Activated naive CD8-positive, alpha-beta T cell treated with anti-CD3 and anti-CD28 coated beads for 36 hours (primary cell): ENCODE measurements around the gene VTA1. TPM values are rescaled to one million over a fixed set of nuclear protein-coding genes. Genes with fewer than 3 reads are reported as not detected.
"Not testable (repeated sequence)": the region's sequence is repeated elsewhere in the genome, so short reads cannot be mapped to it uniquely, and the experiment has no call there.

Source experiments
- DNase-seq: peaks from one replicate; pipeline ENCODE4 v3.0.0; 2021
- H3K27ac Mint-ChIP-seq: one replicate; pipeline ENCODE4 v1.8.0; 2022; ENCODE audit warnings: mild to moderate bottlenecking, moderate library complexity, mixed read lengths
- H3K27me3 Mint-ChIP-seq: one replicate; pipeline ENCODE4 v1.8.0; 2022; ENCODE audit warnings: mild to moderate bottlenecking, mixed read lengths
- H3K36me3 Mint-ChIP-seq: one replicate; pipeline ENCODE4 v1.8.0; 2021; ENCODE audit warnings: mild to moderate bottlenecking, mixed read lengths
- H3K4me1 Mint-ChIP-seq: one replicate; pipeline ENCODE4 v1.8.0; 2021; ENCODE audit warnings: mixed read lengths
- H3K4me3 Mint-ChIP-seq: one replicate; pipeline ENCODE4 v1.8.0; 2022; ENCODE audit warnings: mild to moderate bottlenecking, moderate library complexity, mixed read lengths
- H3K9me3 Mint-ChIP-seq: one replicate; pipeline ENCODE4 v1.8.0; 2022; ENCODE audit warnings: mixed read lengths
- total RNA-seq, 2 experiments: library from RNA; stranded (reverse); gene quantifications; one replicate each; pipeline ENCODE4 v1.2.3, GENCODE V29; 2021

VTA1 gene, protein sequence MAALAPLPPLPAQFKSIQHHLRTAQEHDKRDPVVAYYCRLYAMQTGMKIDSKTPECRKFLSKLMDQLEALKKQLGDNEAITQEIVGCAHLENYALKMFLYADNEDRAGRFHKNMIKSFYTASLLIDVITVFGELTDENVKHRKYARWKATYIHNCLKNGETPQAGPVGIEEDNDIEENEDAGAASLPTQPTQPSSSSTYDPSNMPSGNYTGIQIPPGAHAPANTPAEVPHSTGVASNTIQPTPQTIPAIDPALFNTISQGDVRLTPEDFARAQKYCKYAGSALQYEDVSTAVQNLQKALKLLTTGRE
- 10 to 100 TPM; 66.3 to 69.5 TPM for total RNA-seq

DNA sequence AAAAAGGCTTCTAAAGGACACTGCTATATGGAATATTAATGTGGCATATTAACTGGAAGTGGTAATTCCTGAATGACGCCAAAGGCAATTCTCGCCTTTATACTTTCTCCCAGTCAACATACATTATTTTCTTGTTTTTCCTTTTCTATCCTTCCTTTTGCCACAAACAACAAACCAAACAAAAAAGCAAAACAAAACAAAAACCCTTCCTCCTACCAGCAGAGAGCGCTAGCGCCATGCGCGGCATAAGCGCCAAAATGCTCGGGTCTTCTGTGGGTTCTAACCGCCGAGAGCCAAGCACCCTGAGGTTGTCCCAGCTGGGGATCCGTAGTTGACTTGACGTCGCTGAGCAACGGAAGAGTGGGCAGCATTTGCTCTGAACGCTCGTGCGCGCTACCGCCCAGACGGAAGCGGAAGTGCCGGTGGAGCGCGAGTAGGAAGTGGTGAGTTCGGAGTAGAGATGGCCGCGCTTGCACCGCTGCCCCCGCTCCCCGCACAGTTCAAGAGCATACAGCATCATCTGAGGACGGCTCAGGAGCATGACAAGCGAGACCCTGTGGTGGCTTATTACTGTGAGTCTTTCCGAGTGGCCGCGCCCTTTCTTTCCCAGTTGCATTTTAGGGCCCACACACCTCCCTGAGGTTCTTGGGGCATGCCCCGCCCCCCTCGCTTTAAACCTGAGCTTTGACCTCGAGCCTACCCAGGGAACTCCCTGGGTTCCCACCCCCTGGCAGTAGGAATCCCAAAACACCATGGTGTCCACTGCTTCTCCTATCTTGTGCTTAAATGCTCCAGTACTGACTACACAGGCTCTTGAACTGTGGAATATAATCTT lies at the start of gene VTA1, which contains the start of gene NMBR:
VTA1 (plus strand) TSS at position 436 of the 835 bp plus-strand sequence; CDS start at position 461, 25 bp downstream.
NMBR (minus strand) TSS at position 295 of the 835 bp plus-strand sequence. CDS start 58,464 bp downstream, outside the sequence.
- Mint-ChIP-seq H3K27me3 (no peaks in the 10 kb centered on the region), H3K4me1 (peaks cover 46% of the 10 kb centered on the region), H3K4me3 (peak within 1 kb of the TSS; percentile 93), H3K36me3 (peaks cover 9% of the 10 kb centered on the region), H3K27ac (peak within 1 kb of the TSS; percentile 82), H3K9me3 (no peaks in the 10 kb centered on the region)
- DNase-seq, result peak; percentile 95

DNA sequence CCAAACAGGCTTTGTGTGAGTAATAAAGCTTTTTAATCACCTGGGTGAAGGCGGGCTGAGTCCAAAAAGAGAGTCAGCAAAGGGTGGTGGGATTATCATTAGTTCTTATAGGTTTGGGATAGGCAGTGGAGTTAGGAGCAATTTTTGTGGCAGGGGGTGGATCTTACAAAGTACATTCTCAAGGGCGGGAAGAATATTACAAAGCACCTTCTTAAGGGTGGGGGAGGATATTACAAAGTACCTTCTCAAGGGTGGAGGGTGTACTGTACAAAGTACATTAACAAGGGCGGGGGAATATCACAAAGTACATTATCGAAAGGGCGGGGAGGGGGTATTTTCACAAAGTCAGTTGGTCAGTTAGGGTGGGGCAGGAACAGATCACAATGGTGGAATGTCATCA lies 42.2 kb upstream of the VTA1 start:
- not testable (repeated sequence) for H3K4me3 Mint-ChIP-seq, H3K9me3 Mint-ChIP-seq, DNase-seq, H3K27ac Mint-ChIP-seq, H3K4me1 Mint-ChIP-seq, H3K36me3 Mint-ChIP-seq, H3K27me3 Mint-ChIP-seq

DNA sequence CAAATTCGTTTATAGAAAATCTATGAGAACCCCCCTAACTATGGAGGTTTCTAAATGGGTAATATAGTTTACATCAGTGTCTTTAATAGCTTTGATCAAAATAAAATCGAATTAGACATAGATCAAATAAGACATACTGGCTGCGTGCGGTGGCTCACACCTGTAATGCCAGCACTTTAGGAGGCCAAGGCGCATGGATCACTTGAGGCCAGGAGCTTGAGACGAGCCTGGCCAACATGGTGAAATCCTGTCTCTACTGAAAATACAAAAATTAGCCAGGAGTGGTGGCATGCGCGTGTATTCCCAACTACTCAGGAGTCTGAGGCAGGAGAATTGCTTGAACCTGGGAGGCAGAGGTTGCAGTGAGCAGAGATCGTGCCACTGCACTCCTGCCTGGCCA lies 36.2 kb upstream of the VTA1 start:
- not testable (repeated sequence) for H3K4me3 Mint-ChIP-seq, H3K9me3 Mint-ChIP-seq

DNA sequence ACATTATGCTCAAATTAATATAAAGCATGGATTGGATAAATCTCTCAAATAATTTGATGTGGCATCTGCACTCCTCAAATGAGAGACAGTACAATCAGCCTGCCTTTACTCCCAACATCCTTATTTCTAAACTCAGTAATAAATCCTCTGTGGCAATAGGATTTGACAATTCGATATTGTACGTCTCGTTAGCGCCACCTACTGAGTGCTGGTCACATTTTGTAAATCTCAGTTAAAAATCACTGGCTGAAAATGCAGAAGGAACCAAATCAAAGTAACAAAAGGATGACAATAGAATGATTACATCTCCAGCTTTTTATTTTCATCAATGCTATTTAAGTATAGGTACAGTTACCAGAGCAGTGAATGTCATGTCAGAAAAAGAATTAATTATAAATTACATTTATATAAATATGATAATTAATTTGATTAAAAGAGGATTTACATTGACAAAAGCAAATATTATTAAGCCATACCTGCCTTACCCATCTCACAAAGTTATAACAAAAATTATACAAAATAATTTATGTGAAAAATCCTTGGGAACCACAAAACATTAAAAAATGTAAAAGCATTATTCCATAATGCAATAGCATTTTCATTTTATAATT lies 34.5 kb upstream of the VTA1 start:
- Mint-ChIP-seq H3K9me3 (no peaks in the 10 kb centered on the region), H3K27me3 (no peaks in the 10 kb centered on the region), H3K4me1 (no peaks in the 10 kb centered on the region), H3K36me3 (no peaks in the 10 kb centered on the region), H3K4me3 (no peak overlapping the region), H3K27ac (no peak overlapping the region)
- DNase-seq, result peak; percentile 58

More for the DNA sequence above, 36.2 kb upstream of the VTA1 start:
- H3K27ac Mint-ChIP-seq, H3K4me1 Mint-ChIP-seq, DNase-seq, H3K27me3 Mint-ChIP-seq, H3K36me3 Mint-ChIP-seq: not testable (repeated sequence)

DNA sequence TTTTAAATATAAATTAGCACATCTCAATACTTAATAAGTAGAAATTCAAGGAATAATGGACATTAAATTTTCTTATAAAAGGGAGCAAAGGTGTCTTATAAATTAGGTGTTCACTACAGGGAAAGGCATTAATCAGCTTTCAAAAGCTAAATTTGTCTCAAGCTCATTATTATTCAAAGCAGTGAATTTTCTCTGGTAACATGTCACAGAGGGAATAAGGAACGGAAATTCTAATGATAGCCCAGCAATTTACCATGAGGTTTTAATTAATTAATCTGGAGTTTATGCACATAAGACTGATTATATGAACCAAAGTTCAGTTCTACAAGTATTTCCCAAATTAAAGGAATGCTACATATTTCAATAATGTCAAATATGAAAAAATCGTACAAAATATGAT lies 29.7 kb upstream of the VTA1 start:
- H3K9me3 Mint-ChIP-seq, result no peaks in the 10 kb centered on the region
- H3K27me3 Mint-ChIP-seq, result peaks cover 10% of the 10 kb centered on the region
- no peak overlapping the region for H3K27ac Mint-ChIP-seq
- no peak overlapping the region for H3K4me3 Mint-ChIP-seq
- no peaks in the 10 kb centered on the region for H3K36me3 Mint-ChIP-seq
- DNase-seq, result no peak
- H3K4me1 Mint-ChIP-seq, result no peaks in the 10 kb centered on the region

DNA sequence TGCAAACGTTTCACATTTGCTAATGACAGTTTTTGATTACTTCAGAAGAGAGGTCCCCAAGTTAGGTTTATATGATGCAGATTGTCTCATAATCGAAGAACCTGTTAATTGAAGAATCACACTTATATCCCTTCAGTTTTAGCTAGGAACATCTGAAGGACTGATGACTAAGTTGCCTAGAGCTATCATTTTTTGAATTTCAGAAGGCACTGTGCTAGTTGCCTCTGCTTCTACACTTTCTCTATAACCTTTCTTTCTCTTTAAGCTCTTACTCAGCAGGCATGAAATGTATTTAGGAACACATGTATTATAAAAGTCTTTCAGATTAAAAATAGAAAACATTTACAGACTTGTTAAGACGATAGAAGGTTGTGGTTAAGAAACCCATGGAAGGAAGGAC lies 28.7 kb upstream of the VTA1 start:
- no peak for DNase-seq
- H3K36me3 Mint-ChIP-seq, result no peaks in the 10 kb centered on the region
- H3K27me3 Mint-ChIP-seq, result peaks cover 10% of the 10 kb centered on the region
- no peaks in the 10 kb centered on the region for H3K9me3 Mint-ChIP-seq
- H3K27ac Mint-ChIP-seq, result no peak overlapping the region
- peaks cover 2% of the 10 kb centered on the region for H3K4me1 Mint-ChIP-seq
- no peak overlapping the region for H3K4me3 Mint-ChIP-seq

DNA sequence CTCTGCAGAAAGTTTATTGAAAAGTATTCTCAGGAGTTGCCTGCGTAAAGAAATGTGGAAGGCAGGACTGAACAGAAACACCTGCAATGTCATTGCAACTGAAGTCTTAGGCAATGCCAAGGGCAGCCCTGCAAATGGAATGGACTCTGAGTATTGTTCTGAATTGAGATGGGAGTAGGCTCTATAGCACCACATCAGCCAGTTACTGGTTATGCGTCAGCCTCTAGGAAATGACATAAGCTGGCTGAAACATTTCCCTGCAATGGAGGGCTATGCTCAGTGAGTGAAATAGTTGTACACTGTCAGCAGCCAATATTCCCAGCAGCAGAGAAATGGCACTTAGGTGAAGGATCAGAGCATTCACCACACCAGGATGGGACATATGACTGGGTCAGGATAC lies 28.1 kb upstream of the VTA1 start:
- H3K9me3 Mint-ChIP-seq, result no peaks in the 10 kb centered on the region
- H3K27me3 Mint-ChIP-seq, result peaks cover 10% of the 10 kb centered on the region
- H3K36me3 Mint-ChIP-seq, result no peaks in the 10 kb centered on the region
- H3K4me1 Mint-ChIP-seq, result peaks cover 2% of the 10 kb centered on the region
- DNase-seq, result no peak
- H3K4me3 Mint-ChIP-seq, result no peak overlapping the region
- H3K27ac Mint-ChIP-seq, result no peak overlapping the region

DNA sequence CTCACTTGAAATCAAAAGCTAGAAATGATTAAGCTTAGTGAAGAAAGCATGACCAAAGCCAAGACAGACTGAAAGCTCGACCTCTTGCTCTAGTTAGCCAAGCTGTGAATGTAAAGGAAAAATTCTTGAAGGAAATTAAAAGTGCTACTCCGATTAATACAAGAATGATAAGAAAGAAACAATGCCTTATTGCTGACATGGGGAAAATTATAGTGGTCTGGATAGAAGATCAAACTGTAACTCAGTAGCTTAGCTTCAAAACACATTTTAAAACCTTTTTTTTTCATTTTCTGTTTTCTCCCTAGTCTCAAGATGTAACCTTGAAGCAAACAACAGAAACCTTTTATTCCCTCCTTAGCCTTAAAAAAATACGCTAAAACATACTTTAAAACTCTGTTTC lies 25.7 kb upstream of the VTA1 start:
- Mint-ChIP-seq H3K9me3 (no peaks in the 10 kb centered on the region), H3K36me3 (no peaks in the 10 kb centered on the region), H3K27ac (no peak overlapping the region), H3K4me3 (no peak overlapping the region), H3K4me1 (peaks cover 2% of the 10 kb centered on the region), H3K27me3 (peaks cover 10% of the 10 kb centered on the region)
- DNase-seq, result no peak

DNA sequence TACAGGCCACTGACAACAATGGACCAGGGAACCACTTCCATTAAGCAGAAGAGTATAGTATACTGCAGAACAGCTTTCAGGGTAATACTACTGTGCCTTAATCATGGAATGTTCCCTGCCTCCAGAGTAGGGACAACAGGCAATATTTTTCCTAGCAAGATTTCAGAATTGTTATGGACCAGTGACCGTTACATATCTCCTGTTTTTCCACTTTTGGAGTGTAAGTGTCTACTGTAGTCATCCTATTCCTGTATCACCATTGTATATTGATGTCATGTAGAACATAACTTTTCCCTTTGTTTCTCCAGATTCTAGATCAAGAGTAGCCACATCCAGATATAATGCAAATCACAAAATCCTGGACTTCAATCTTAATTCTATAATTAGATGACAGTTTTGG lies 16.2 kb upstream of the VTA1 start:
- Mint-ChIP-seq H3K4me1 (no peaks in the 10 kb centered on the region), H3K27ac (no peak overlapping the region), H3K27me3 (peaks cover 25% of the 10 kb centered on the region), H3K4me3 (no peak overlapping the region), H3K9me3 (no peaks in the 10 kb centered on the region), H3K36me3 (no peaks in the 10 kb centered on the region)
- no peak for DNase-seq

DNA sequence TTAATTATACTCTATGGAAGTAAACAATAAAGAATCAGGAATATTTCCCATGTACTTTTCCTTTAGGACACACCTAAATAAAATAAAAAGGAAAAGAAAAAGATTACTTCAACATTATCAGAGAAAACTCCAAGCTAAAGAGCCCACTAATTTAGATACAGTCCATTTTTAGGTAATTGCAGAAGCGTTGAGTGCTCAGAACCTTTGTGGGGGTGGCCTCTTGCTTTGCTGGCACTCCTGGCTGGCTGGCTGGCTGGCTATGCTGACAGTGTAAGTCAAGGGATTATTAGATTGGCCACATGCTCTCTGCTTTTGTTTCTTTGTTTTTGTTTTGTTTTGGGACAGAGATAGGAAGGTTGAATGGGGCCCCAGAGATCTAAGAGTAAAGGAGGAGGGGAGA lies 14.4 kb upstream of the VTA1 start, which contains the start of gene GJE1:
GJE1 (plus strand) TSS at position 301 of the 400 bp plus-strand sequence. CDS start 234 bp downstream, outside the sequence.
- no peaks in the 10 kb centered on the region for H3K36me3 Mint-ChIP-seq
- H3K9me3 Mint-ChIP-seq, result peaks cover 2% of the 10 kb centered on the region
- no peak within 1 kb of the TSS for H3K4me3 Mint-ChIP-seq
- no peak for DNase-seq
- no peaks in the 10 kb centered on the region for H3K4me1 Mint-ChIP-seq
- no peak within 1 kb of the TSS for H3K27ac Mint-ChIP-seq
- H3K27me3 Mint-ChIP-seq, result peaks cover 22% of the 10 kb centered on the region

DNA sequence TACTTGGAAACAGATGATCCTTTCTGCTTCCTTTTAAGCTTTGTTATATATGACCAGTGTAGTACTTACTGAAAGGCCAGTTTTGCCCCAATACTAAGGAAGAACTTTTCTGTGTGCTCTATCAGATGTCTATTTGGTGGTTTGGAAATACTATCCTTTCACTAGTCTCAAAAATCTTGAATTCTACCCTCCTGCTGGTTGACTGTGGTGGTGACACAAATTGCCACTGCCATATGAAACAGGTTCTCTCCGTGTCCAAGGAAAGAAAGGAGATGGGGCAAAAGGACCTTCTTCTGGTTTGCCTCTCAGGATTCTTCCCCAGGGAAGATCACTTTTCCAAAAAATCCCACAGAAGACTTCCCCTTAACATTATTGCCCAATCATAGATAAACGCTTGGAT lies 8.2 kb upstream of the VTA1 start:
- H3K27me3 Mint-ChIP-seq, result peaks cover 15% of the 10 kb centered on the region
- no peaks in the 10 kb centered on the region for H3K36me3 Mint-ChIP-seq
- H3K9me3 Mint-ChIP-seq, result peaks cover 2% of the 10 kb centered on the region
- H3K27ac Mint-ChIP-seq, result no peak overlapping the region
- no peaks in the 10 kb centered on the region for H3K4me1 Mint-ChIP-seq
- DNase-seq, result no peak
- no peak overlapping the region for H3K4me3 Mint-ChIP-seq

DNA sequence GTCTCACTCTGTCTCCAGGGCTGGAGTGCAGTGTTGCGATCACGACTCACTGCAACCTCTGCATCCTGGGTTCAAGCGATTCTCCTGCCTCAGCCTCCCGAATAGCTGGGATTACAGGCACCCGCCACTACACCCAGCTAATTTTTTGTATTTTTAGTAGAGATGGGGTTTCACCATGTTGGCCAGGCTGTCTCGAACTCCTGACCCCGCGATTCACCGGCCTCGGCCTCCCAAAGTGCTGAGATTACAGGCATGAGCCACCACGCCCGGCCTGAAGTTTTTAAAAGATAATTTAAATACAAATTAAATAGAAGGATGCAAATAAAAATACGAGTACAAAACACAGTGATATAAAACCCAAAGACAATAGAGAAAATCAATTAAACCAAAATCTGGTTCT lies 5.5 kb upstream of the VTA1 start:
- H3K36me3 Mint-ChIP-seq, H3K27ac Mint-ChIP-seq, DNase-seq, H3K9me3 Mint-ChIP-seq, H3K27me3 Mint-ChIP-seq, H3K4me3 Mint-ChIP-seq: not testable (repeated sequence)
- peaks cover 12% of the 10 kb centered on the region for H3K4me1 Mint-ChIP-seq

DNA sequence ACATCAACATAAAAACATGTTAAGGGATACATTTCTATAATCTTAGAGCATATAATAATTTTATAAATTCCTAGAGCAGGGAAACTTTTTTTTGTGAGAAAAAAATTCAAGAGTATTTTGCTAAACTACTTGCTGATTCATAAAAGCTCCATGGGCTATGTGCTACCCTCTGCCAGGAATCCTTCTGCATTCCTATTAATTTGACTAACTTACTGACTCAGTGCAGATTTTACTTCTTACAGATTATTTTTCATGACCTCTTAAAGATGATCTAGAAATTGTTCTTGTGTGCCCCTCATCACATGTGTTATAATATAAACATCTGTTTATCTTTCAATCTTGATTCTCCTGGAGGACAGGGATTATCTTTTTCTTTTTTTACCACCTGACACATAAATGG lies 5.7 kb downstream of the VTA1 start:
- H3K27ac Mint-ChIP-seq, result peak overlapping the region; percentile 35
- H3K4me3 Mint-ChIP-seq, result no peak overlapping the region
- H3K4me1 Mint-ChIP-seq, result peaks cover 67% of the 10 kb centered on the region

DNA sequence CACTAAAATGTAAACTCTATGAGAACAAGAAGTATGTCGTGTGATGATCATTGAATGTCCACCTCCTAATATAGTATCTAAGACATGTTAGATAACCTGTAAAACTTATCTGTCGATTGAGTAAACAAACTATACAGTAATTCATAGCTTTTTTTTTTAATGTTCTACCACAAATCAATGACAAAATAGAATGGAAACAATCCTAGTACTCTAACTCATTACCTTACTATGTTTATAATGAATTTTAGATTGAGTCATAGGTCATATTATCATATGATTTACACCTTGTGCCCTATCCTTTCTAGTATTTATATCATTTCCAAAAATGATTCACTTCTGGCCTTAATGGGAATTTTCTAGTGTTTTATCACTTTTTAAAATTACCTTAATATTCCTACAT lies 6.1 kb downstream of the VTA1 start:
- no peak for DNase-seq
- H3K36me3 Mint-ChIP-seq, result peaks cover 13% of the 10 kb centered on the region
- peak overlapping the region; percentile 35 for H3K27ac Mint-ChIP-seq
- peaks cover 65% of the 10 kb centered on the region for H3K4me1 Mint-ChIP-seq
- H3K9me3 Mint-ChIP-seq, result no peaks in the 10 kb centered on the region
- H3K4me3 Mint-ChIP-seq, result no peak overlapping the region
- no peaks in the 10 kb centered on the region for H3K27me3 Mint-ChIP-seq

More for the DNA sequence above, 5.7 kb downstream of the VTA1 start:
- peaks cover 13% of the 10 kb centered on the region for H3K36me3 Mint-ChIP-seq
- DNase-seq, result no peak
- no peaks in the 10 kb centered on the region for H3K27me3 Mint-ChIP-seq
- no peaks in the 10 kb centered on the region for H3K9me3 Mint-ChIP-seq

DNA sequence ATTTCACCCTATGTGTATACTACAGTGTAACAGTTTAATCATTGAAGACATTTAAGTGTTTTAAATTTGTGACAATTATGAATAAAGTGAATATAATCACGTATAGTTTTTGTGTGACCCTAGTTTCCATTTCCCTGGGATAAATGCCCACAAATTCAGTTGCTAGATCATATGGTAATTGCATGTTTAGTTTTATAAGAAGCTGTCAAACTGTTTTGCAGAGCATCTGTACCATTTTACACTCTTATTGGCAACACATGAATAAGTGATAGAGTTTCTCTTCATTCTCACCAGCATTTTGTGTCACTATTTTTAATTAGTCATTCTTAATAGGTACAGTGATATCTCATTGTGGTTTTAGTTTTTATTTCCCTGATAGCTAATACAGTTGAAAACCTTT lies 7.3 kb downstream of the VTA1 start:
- H3K4me1 Mint-ChIP-seq, result peaks cover 57% of the 10 kb centered on the region
- H3K4me3 Mint-ChIP-seq, result no peak overlapping the region
- no peaks in the 10 kb centered on the region for H3K27me3 Mint-ChIP-seq
- no peak overlapping the region for H3K27ac Mint-ChIP-seq
- H3K36me3 Mint-ChIP-seq, result peaks cover 15% of the 10 kb centered on the region
- H3K9me3 Mint-ChIP-seq, result no peaks in the 10 kb centered on the region
- DNase-seq, result no peak
